Endodermal cell (in vitro differentiated cells): Measurements from ENCODE around the gene CIT. TPM values are rescaled to one million over a fixed set of nuclear protein-coding genes. Genes with fewer than 3 reads are reported as not detected.
A peak's percentile ranks its signal among the peaks of the same experiment; 100 is the strongest.

Experiments used
- DNase-seq: peaks from one replicate; pipeline ENCODE4 v3.0.0-alpha.2; 2017
- H3K27ac ChIP-seq: 2 replicates; pipeline ENCODE4 v1.5.1; 2013; ENCODE audit warnings: mild to moderate bottlenecking, low read depth, low read length, moderate library complexity
- H3K27me3 ChIP-seq: 2 replicates; pipeline ENCODE4 v1.6.1; 2013; ENCODE audit warnings: mild to moderate bottlenecking, low read length, moderate library complexity; ENCODE audit not compliant: insufficient read depth, control insufficient read depth, poor library complexity, severe bottlenecking
- H3K36me3 ChIP-seq: 2 replicates; pipeline ENCODE4 v1.7.0; 2013; ENCODE audit warnings: mild to moderate bottlenecking, low read length, moderate library complexity; ENCODE audit not compliant: control insufficient read depth, insufficient read depth
- H3K4me1 ChIP-seq: one replicate; pipeline ENCODE4 v1.7.0; 2013; ENCODE audit warnings: low read length; ENCODE audit not compliant: control insufficient read depth, insufficient read depth
- H3K4me3 ChIP-seq: 2 replicates; pipeline ENCODE4 v1.5.1; 2013; ENCODE audit warnings: mild to moderate bottlenecking, low read length, moderate library complexity
- H3K9ac ChIP-seq: 2 replicates; pipeline ENCODE4 v1.6.1; 2013; ENCODE audit warnings: mild to moderate bottlenecking, low read length, moderate library complexity; ENCODE audit not compliant: poor library complexity, severe bottlenecking; ENCODE audit errors: extremely low read depth
- H3K9me3 ChIP-seq: 2 replicates; pipeline ENCODE4 v1.6.1; 2013; ENCODE audit warnings: mild to moderate bottlenecking, low read length, moderate library complexity; ENCODE audit not compliant: control insufficient read depth
- H3K27ac Mint-ChIP-seq: 2 replicates; pipeline ENCODE4 v1.8.0; 2020; ENCODE audit warnings: mixed read lengths
- H3K27me3 Mint-ChIP-seq: 2 replicates; pipeline ENCODE4 v1.8.0; 2021; ENCODE audit warnings: mild to moderate bottlenecking, mixed read lengths; ENCODE audit not compliant: insufficient read depth
- H3K36me3 Mint-ChIP-seq: 2 replicates; pipeline ENCODE4 v1.8.0; 2020; ENCODE audit warnings: low read depth, mixed read lengths
- H3K4me1 Mint-ChIP-seq: 2 replicates; pipeline ENCODE4 v1.8.0; 2020; ENCODE audit warnings: mixed read lengths
- H3K4me3 Mint-ChIP-seq: 2 replicates; pipeline ENCODE4 v1.8.0; 2020; ENCODE audit warnings: mild to moderate bottlenecking, moderate library complexity, mixed read lengths
- H3K9me3 Mint-ChIP-seq: 2 replicates; pipeline ENCODE4 v1.8.0; 2020; ENCODE audit warnings: mild to moderate bottlenecking, mixed read lengths
- WGBS, 2 experiments: methylation state at CpG; one replicate each; pipeline versions ENCODE4 v1.1.5 to v1.1.7; 2013; ENCODE audit warnings: missing lambda C conversion rate in 2 of 2, mixed read lengths in 1 of 2; ENCODE audit not compliant: insufficient coverage in 1 of 2, insufficient read length in 1 of 2; 5-methylcytosine and 5-hydroxymethylcytosine counted together
- total RNA-seq, 2 donors: library from RNA; stranded (reverse); fragmentation: NEBNext Ultra II Directional in 1 of 2; extraction: Animal tissue kit (Norgen Biotek cat#: 25700) in 1 of 2; gene quantifications; 2 replicates in 1 of 2; 3 replicates in 1 of 2; pipeline ENCODE4 v1.2.1, GENCODE V29; 2021
- TF ChIP-seq, protein P1 (sequence below): fragments of 200-600 bp; sonication (generic); conservative IDR thresholded peaks from 2 replicates; pipeline ENCODE4 v1.5.0; 2021; ENCODE audit warnings: antibody characterized with exemption, mild to moderate bottlenecking

CIT gene
- total RNA-seq, 2 donors from 2014 or later: 57.3 to 79.1 TPM

DNA sequence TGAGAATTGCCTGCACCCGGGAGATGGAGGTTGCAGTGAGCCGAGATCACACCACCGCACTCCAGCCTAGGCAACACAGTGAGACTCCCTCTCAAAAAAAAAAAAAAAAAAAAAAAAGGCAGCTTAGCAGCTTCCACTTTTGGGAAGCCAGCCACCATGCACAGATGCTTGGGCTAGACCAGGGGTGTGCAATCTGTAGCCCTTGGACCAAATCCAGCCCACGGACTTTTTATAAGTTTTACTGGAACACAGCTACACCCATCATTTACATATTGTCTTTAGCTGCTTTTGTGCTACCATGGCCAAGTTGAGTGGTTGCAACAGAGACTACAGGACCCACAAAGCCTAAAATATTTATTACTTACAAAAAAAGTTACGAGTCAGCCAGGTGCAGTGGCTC, 6.7 kb downstream of the CIT start:
- Histone ChIP-seq H3K27ac (no peak overlapping the region), H3K4me3 (no peak overlapping the region), H3K27me3 (no peaks in the 10 kb centered on the region), H3K4me1 (no peaks in the 10 kb centered on the region), H3K36me3 (peaks cover 73% of the 10 kb centered on the region), H3K9me3 (no peaks in the 10 kb centered on the region), H3K9ac (no peak overlapping the region)
- no peak overlapping the region for H3K4me3 Mint-ChIP-seq
- TF ChIP-seq, protein P1, sequence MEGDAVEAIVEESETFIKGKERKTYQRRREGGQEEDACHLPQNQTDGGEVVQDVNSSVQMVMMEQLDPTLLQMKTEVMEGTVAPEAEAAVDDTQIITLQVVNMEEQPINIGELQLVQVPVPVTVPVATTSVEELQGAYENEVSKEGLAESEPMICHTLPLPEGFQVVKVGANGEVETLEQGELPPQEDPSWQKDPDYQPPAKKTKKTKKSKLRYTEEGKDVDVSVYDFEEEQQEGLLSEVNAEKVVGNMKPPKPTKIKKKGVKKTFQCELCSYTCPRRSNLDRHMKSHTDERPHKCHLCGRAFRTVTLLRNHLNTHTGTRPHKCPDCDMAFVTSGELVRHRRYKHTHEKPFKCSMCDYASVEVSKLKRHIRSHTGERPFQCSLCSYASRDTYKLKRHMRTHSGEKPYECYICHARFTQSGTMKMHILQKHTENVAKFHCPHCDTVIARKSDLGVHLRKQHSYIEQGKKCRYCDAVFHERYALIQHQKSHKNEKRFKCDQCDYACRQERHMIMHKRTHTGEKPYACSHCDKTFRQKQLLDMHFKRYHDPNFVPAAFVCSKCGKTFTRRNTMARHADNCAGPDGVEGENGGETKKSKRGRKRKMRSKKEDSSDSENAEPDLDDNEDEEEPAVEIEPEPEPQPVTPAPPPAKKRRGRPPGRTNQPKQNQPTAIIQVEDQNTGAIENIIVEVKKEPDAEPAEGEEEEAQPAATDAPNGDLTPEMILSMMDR: no peak
- H3K4me1 Mint-ChIP-seq: no peaks in the 10 kb centered on the region
- 91 to 97% methylated on average over 3 to 5 of the region's 5 CpGs for WGBS, 2 experiments
- H3K36me3 Mint-ChIP-seq: peaks cover 47% of the 10 kb centered on the region
- peak; percentile 18 for DNase-seq
- no peaks in the 10 kb centered on the region for H3K27me3 Mint-ChIP-seq
- H3K9me3 Mint-ChIP-seq: no peaks in the 10 kb centered on the region
- H3K27ac Mint-ChIP-seq: no peak overlapping the region

DNA sequence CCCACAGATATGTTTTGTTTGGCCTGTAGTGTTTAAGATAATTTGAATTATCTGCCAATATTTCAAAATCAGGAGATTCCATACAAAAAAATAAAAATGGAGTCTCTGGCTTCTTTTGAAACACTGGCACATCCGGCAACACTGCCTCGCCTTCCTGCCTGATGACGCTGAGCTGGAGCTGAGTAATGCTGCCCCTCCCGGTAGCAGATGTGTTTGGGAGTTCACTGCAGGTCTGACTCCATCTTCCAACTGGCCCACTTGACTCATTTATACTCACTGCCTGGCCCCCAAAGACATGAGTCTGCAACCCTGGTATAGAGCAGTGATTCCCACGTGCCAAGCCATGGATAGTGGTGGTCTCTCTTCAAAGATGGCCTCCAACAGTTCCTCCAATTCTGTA, 7.4 kb downstream of the CIT start:
- Histone ChIP-seq H3K27me3 (no peaks in the 10 kb centered on the region), H3K4me3 (no peak overlapping the region), H3K4me1 (no peaks in the 10 kb centered on the region), H3K27ac (no peak overlapping the region), H3K9ac (no peak overlapping the region), H3K9me3 (no peaks in the 10 kb centered on the region), H3K36me3 (peaks cover 75% of the 10 kb centered on the region)
- H3K27ac Mint-ChIP-seq: peak overlapping the region; percentile 28
- H3K9me3 Mint-ChIP-seq: no peaks in the 10 kb centered on the region
- DNase-seq: peak; percentile 22
- H3K27me3 Mint-ChIP-seq: no peaks in the 10 kb centered on the region
- TF ChIP-seq, protein P1: no peak
- WGBS, 2 experiments: 91 to 95% methylated on average over 5 of the region's 5 CpGs
- H3K4me1 Mint-ChIP-seq: no peaks in the 10 kb centered on the region
- peaks cover 47% of the 10 kb centered on the region for H3K36me3 Mint-ChIP-seq
- no peak overlapping the region for H3K4me3 Mint-ChIP-seq

DNA sequence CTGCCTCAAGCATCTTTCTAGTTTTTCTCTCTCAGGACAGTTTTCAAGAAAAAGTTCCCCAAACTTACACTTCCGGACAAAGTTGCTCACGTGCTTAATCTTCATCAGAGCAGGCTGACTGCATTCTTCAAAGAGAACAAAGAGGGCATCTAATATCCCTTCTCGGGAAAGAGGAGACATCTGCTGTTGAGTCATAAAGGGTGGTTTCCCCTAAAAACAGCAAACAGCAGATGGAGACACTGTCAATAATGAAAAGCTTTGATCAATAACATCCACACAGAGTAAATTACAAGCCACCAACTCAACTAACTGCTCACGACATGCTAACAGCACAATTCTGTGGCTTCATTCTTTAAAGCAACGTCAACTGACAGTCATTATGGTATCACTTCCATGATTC, 8.1 kb downstream of the CIT start:
- no peak overlapping the region for H3K4me3 Mint-ChIP-seq
- no peaks in the 10 kb centered on the region for H3K4me1 ChIP-seq
- H3K4me3 ChIP-seq: no peak overlapping the region
- no peaks in the 10 kb centered on the region for H3K4me1 Mint-ChIP-seq
- peaks cover 79% of the 10 kb centered on the region for H3K36me3 ChIP-seq
- no peaks in the 10 kb centered on the region for H3K9me3 ChIP-seq
- H3K27me3 Mint-ChIP-seq: no peaks in the 10 kb centered on the region
- H3K9me3 Mint-ChIP-seq: no peaks in the 10 kb centered on the region
- H3K9ac ChIP-seq: no peak overlapping the region
- peak; percentile 13 for DNase-seq
- WGBS, 2 experiments: 93% methylated on average over 2 to 5 of the region's 5 CpGs
- TF ChIP-seq, protein P1: no peak
- H3K36me3 Mint-ChIP-seq: peaks cover 54% of the 10 kb centered on the region
- H3K27ac Mint-ChIP-seq: no peak overlapping the region
- H3K27me3 ChIP-seq: no peaks in the 10 kb centered on the region
- H3K27ac ChIP-seq: no peak overlapping the region
